WTC11 (cell line): ENCODE data around the gene AKT1S1. TPM values are rescaled to one million over a fixed set of nuclear protein-coding genes. Genes with fewer than 3 reads are reported as not detected.
A peak's percentile ranks its signal among the peaks of the same experiment; 100 is the strongest.

Experiments used
- ATAC-seq: fragments of 200-7000 bp; cut with Tn5 transposase; 2 replicates; pipeline ENCODE4 v1.10.0; 2021; ENCODE audit warnings: mild to moderate bottlenecking, moderate library complexity
- Bru-seq: library from RNA; stranded (reverse); fragments of 400-500 nt; gene quantifications from one replicate; lab custom pipeline; 2021; lab: Mats Ljungman, UMichigan
- CTCF ChIA-PET: fragments of 300-600 bp; sonication (Branson Sonifier 250); formaldehyde crosslinking; loops from one replicate; lab custom pipeline; 2021; ENCODE audit warnings: antibody characterized with exemption; lab: Charles Lee
- POLR2A ChIA-PET: fragments of 350-600 bp; sonication (Branson Sonifier 250); formaldehyde crosslinking; loops from one replicate; lab custom pipeline; 2021; ENCODE audit warnings: antibody characterized with exemption; lab: Charles Lee
- DNase-seq: peaks from one replicate; pipeline ENCODE4 v3.0.0; 2021; ENCODE audit warnings: low spot score
- H3K27ac Mint-ChIP-seq: 2 replicates; pipeline ENCODE4 v1.8.0; 2021; ENCODE audit warnings: mixed read lengths
- H3K27me3 Mint-ChIP-seq: 2 replicates; pipeline ENCODE4 v1.8.0; 2021; ENCODE audit warnings: low read depth, mild to moderate bottlenecking, moderate library complexity, mixed read lengths
- H3K36me3 Mint-ChIP-seq: 2 replicates; pipeline ENCODE4 v1.8.0; 2021; ENCODE audit warnings: mixed read lengths
- H3K4me1 Mint-ChIP-seq: 2 replicates; pipeline ENCODE4 v1.8.0; 2022; ENCODE audit warnings: mixed read lengths
- H3K4me3 Mint-ChIP-seq: 2 replicates; pipeline ENCODE4 v1.8.0; 2021; ENCODE audit warnings: mild to moderate bottlenecking, moderate library complexity, mixed read lengths
- H3K9me3 Mint-ChIP-seq: 2 replicates; pipeline ENCODE4 v1.8.0; 2021; ENCODE audit warnings: mixed read lengths
- ATF1 ChIP-seq: sonication (generic); formaldehyde crosslinking; IDR thresholded peaks from 2 replicates; pipeline ENCODE4 v1.8.1; 2023; ENCODE audit warnings: mild to moderate bottlenecking, moderate library complexity, missing genetic modification reagents
- GRHL2 ChIP-seq: fragments of 250-450 bp; sonication (Bioruptor Pico); IDR thresholded peaks from 2 replicates; pipeline ENCODE4 v1.8.0; 2022; ENCODE audit warnings: mild to moderate bottlenecking, moderate library complexity; ENCODE audit not compliant: insufficient replicate concordance, severe bottlenecking
- KAT7 ChIP-seq: sonication (generic); formaldehyde crosslinking; IDR thresholded peaks from 2 replicates; pipeline ENCODE4 v1.8.1; 2023; ENCODE audit warnings: missing genetic modification reagents, mild to moderate bottlenecking, borderline replicate concordance
- MYBL2 ChIP-seq: sonication (generic); formaldehyde crosslinking; IDR thresholded peaks from 2 replicates; pipeline ENCODE4 v1.8.1; 2023; ENCODE audit warnings: mild to moderate bottlenecking, moderate library complexity, missing genetic modification reagents
- NFATC4 ChIP-seq: fragments of 250-450 bp; sonication (Bioruptor Pico); IDR thresholded peaks from 2 replicates; pipeline ENCODE4 v1.9.0; 2021; ENCODE audit warnings: mild to moderate bottlenecking
- NFE2L1 ChIP-seq: sonication (generic); formaldehyde crosslinking; IDR thresholded peaks from 2 replicates; pipeline ENCODE4 v1.8.1; 2023; ENCODE audit warnings: missing genetic modification reagents
- NR1H2 ChIP-seq: sonication (generic); formaldehyde crosslinking; IDR thresholded peaks from 2 replicates; pipeline ENCODE4 v1.9.0; 2021; ENCODE audit warnings: mild to moderate bottlenecking, moderate library complexity, missing genetic modification reagents
- NR2C2 ChIP-seq: sonication (generic); formaldehyde crosslinking; IDR thresholded peaks from 2 replicates; pipeline ENCODE4 v1.8.0; 2022; ENCODE audit warnings: mild to moderate bottlenecking, missing genetic modification reagents
- RELA ChIP-seq: sonication (generic); formaldehyde crosslinking; IDR thresholded peaks from 2 replicates; pipeline ENCODE4 v1.8.1; 2022; ENCODE audit warnings: missing genetic modification reagents, mild to moderate bottlenecking, borderline replicate concordance
- SMAD4 ChIP-seq: sonication (generic); formaldehyde crosslinking; IDR thresholded peaks from 2 replicates; pipeline ENCODE4 v1.8.0; 2022; ENCODE audit warnings: mild to moderate bottlenecking, missing genetic modification reagents
- SP1 ChIP-seq: sonication (generic); formaldehyde crosslinking; conservative IDR thresholded peaks from 2 replicates; pipeline ENCODE4 v1.8.1; 2022; ENCODE audit warnings: missing genetic modification reagents
- TP53 ChIP-seq: sonication (generic); formaldehyde crosslinking; IDR thresholded peaks from 2 replicates; pipeline ENCODE4 v1.8.1; 2023; ENCODE audit warnings: mild to moderate bottlenecking, missing genetic modification reagents
- USF1 ChIP-seq: sonication (generic); formaldehyde crosslinking; IDR thresholded peaks from 2 replicates; pipeline ENCODE4 v1.8.0; 2022; ENCODE audit warnings: mild to moderate bottlenecking, missing genetic modification reagents
- ZNF219 ChIP-seq: sonication (generic); formaldehyde crosslinking; IDR thresholded peaks from 2 replicates; pipeline ENCODE4 v1.8.0; 2023; ENCODE audit warnings: missing genetic modification reagents, mild to moderate bottlenecking, borderline replicate concordance
- ZNF263 ChIP-seq: sonication (generic); formaldehyde crosslinking; IDR thresholded peaks from 2 replicates; pipeline ENCODE4 v1.8.1; 2022; ENCODE audit warnings: low read depth, mild to moderate bottlenecking, moderate library complexity, missing genetic modification reagents
- ZNF512 ChIP-seq: sonication (generic); formaldehyde crosslinking; IDR thresholded peaks from 2 replicates; pipeline ENCODE4 v1.8.1; 2022; ENCODE audit warnings: missing genetic modification reagents, borderline replicate concordance
- long read RNA-seq, 3 experiments: library from RNA in 1 of 3; library from capped mRNA in 1 of 3; library from polyadenylated mRNA in 1 of 3; unstranded in 2 of 3; stranded (forward) in 1 of 3; transcript quantifications; one replicate each; pipeline ENCODE4 v2.0.0, GENCODE V29; 2021
- total RNA-seq: library from RNA; stranded (reverse); gene quantifications from 3 replicates; pipeline ENCODE4 v1.2.3, GENCODE V29; 2021
- TF ChIP-seq, protein P1 (sequence below): fragments of 250-450 bp; sonication (Bioruptor Pico); IDR thresholded peaks from 2 replicates; pipeline ENCODE4 v1.9.0; 2021; ENCODE audit warnings: mild to moderate bottlenecking
- TF ChIP-seq, protein P2 (sequence below): fragments of 250-450 bp; sonication (Bioruptor Pico); IDR thresholded peaks from 2 replicates; pipeline ENCODE4 v1.8.0; 2021; ENCODE audit warnings: mild to moderate bottlenecking
- TF ChIP-seq, protein P3 (sequence below): sonication (generic); formaldehyde crosslinking; IDR thresholded peaks from 2 replicates; pipeline ENCODE4 v1.8.1; 2023; ENCODE audit warnings: mild to moderate bottlenecking, missing genetic modification reagents
- TF ChIP-seq, protein P4 (sequence below): sonication (generic); formaldehyde crosslinking; IDR thresholded peaks from 2 replicates; pipeline ENCODE4 v1.8.1; 2023; ENCODE audit warnings: mild to moderate bottlenecking, missing genetic modification reagents, moderate library complexity
- TF ChIP-seq, protein P5 (sequence below): sonication (generic); formaldehyde crosslinking; IDR thresholded peaks from 2 replicates; pipeline ENCODE4 v1.8.1; 2023; ENCODE audit warnings: mild to moderate bottlenecking, moderate library complexity, missing genetic modification reagents
- TF ChIP-seq, protein P6 (sequence below): sonication (generic); formaldehyde crosslinking; IDR thresholded peaks from 2 replicates; pipeline ENCODE4 v1.8.1; 2022; ENCODE audit warnings: mild to moderate bottlenecking, missing genetic modification reagents, moderate library complexity, borderline replicate concordance

The AKT1S1 gene
- total RNA-seq (41.9 to 47.8 TPM (median 46.5 TPM) in 3 replicates), Bru-seq, nascent RNA (percentile 67 among the genes with signal in this experiment)
- long read RNA-seq, experiment 1, transcript AKT1S1-201 (5 exons, 1,760 nt), result minor isoform, 9 of 138 reads
- long read RNA-seq, experiment 1, transcript AKT1S1-205 (4 exons, 3,640 nt), result minor isoform, 21 of 138 reads
- long read RNA-seq, experiment 1, transcript AKT1S1-204 (5 exons, 1,911 nt), result minor isoform, 8 of 138 reads
- long read RNA-seq, experiment 1, transcript AKT1S1-207 (5 exons, 3,075 nt), result major isoform, 77 of 138 reads
- long read RNA-seq, experiment 1, partial matches to known transcripts, result 1 of 138 reads
- long read RNA-seq, experiment 1, other reads (novel, unspliced or antisense), result 17 of 138 reads
- long read RNA-seq, experiment 2, transcript AKT1S1-204 (5 exons, 1,911 nt), result minor isoform, 7 of 105 reads
- long read RNA-seq, experiment 2, transcript AKT1S1-205 (4 exons, 3,640 nt), result major isoform, 34 of 105 reads
- long read RNA-seq, experiment 2, transcript AKT1S1-207 (5 exons, 3,075 nt), result minor isoform, 22 of 105 reads
- long read RNA-seq, experiment 2, partial matches to known transcripts, result 31 of 105 reads
- long read RNA-seq, experiment 2, other reads (novel, unspliced or antisense), result 7 of 105 reads
- long read RNA-seq, experiment 3, partial matches to known transcripts, result 1 of 1 reads
- long read RNA-seq, experiment 3, other reads (novel, unspliced or antisense), result 0 of 1 reads

DNA sequence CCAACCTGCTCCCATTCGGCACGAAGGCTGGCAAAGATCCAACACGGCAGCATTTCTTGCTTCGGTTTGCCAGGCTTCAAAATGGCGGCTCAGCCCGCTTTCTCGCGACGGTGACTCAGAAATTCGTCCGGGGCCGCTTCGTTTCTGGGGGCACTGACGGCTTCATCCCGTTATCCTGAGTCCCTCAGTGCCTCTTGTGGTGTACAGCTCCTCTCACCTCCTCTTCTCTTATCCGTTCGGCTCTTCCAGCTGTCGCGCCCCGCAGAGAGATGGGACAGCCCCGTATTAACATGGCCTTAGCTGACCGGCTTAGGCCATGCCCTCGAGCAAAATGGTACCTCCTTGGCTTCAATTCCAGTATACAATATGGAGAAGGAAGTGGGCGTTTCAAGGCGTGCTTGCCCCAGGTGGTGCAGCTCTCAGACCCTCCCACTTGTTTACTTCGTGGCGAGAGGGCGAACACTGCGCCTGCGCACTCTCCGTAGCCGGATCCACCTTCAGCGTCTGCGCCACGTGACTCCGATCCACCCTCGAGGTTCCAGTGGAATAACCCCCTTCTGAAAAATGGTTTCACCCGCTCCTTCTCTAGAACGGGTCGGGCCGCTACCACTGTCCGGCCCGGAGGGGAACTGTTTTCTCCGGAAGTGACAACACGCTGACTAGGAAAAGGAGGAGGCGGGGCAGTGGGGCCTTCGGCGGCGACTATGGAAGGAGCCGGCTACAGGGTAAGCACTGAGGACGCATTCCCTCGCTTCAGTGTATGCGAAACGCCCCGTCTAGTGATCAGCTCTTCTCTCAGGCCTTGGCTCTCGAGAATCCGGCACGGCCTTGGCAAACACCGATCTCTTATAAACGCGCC lies at the start of gene AKT1S1, which contains the start of gene TBC1D17:
TSS of gene AKT1S1 (minus strand) at position 336 of the 859 bp plus-strand sequence. CDS start 4,060 bp downstream, outside the sequence.
TSS of gene TBC1D17 (plus strand) at position 683 of the 859 bp plus-strand sequence. CDS start at position 705, 22 bp downstream.
- H3K4me1 Mint-ChIP-seq, result peaks cover 23% of the 10 kb centered on the region
- DNase-seq (peak; percentile 99), ATAC-seq (peak; percentile 64)
- POLR2A ChIA-PET, result interaction anchor here (0.6 to 2.2 kb wide), 10 partner anchors 8 to 1087 kb away, joined by 3 to 9 read pairs (median 4); partner anchors contain the start of genes ATF5, NUP62 and PTOV1
- peaks cover 31% of the 10 kb centered on the region for H3K36me3 Mint-ChIP-seq
- H3K27me3 Mint-ChIP-seq, result no peaks in the 10 kb centered on the region
- CTCF ChIA-PET, result interaction anchor here (1.0 to 1.9 kb wide), 4 partner anchors 8 to 14 kb away, joined by 3 to 12 read pairs (median 3); no protein-coding TSS in a partner anchor
- no peak within 1 kb of the TSS for H3K4me3 Mint-ChIP-seq
- no peaks in the 10 kb centered on the region for H3K9me3 Mint-ChIP-seq
- H3K27ac Mint-ChIP-seq, result peak within 1 kb of the TSS; percentile 100
- TF ChIP-seq, protein P1, sequence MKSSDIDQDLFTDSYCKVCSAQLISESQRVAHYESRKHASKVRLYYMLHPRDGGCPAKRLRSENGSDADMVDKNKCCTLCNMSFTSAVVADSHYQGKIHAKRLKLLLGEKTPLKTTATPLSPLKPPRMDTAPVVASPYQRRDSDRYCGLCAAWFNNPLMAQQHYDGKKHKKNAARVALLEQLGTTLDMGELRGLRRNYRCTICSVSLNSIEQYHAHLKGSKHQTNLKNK, result no peak
- TF ChIP-seq NR2C2 (CRISPR knock-in tag), result no peak
- TF ChIP-seq, protein P2, sequence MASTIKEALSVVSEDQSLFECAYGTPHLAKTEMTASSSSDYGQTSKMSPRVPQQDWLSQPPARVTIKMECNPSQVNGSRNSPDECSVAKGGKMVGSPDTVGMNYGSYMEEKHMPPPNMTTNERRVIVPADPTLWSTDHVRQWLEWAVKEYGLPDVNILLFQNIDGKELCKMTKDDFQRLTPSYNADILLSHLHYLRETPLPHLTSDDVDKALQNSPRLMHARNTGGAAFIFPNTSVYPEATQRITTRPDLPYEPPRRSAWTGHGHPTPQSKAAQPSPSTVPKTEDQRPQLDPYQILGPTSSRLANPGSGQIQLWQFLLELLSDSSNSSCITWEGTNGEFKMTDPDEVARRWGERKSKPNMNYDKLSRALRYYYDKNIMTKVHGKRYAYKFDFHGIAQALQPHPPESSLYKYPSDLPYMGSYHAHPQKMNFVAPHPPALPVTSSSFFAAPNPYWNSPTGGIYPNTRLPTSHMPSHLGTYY, result 0 out of 2 replicates have a peak, but pooled peaks have one; percentile 4
- TF ChIP-seq NFE2L1 (CRISPR knock-in tag), result peak; percentile 63
- no peak for TF ChIP-seq ZNF263 (CRISPR knock-in tag)
- TF ChIP-seq NFATC4, result no peak
- TF ChIP-seq USF1, result peak; percentile 99
- peak; percentile 93 for TF ChIP-seq SP1 (CRISPR knock-in tag)
- TF ChIP-seq, protein P3, sequence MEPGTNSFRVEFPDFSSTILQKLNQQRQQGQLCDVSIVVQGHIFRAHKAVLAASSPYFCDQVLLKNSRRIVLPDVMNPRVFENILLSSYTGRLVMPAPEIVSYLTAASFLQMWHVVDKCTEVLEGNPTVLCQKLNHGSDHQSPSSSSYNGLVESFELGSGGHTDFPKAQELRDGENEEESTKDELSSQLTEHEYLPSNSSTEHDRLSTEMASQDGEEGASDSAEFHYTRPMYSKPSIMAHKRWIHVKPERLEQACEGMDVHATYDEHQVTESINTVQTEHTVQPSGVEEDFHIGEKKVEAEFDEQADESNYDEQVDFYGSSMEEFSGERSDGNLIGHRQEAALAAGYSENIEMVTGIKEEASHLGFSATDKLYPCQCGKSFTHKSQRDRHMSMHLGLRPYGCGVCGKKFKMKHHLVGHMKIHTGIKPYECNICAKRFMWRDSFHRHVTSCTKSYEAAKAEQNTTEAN, result no peak
- TF ChIP-seq MYBL2 (CRISPR knock-in tag), result no peak
- TF ChIP-seq RELA, result no peak
- TF ChIP-seq, protein P4, sequence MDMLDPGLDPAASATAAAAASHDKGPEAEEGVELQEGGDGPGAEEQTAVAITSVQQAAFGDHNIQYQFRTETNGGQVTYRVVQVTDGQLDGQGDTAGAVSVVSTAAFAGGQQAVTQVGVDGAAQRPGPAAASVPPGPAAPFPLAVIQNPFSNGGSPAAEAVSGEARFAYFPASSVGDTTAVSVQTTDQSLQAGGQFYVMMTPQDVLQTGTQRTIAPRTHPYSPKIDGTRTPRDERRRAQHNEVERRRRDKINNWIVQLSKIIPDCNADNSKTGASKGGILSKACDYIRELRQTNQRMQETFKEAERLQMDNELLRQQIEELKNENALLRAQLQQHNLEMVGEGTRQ (CRISPR knock-in tag), result peak; percentile 99
- TF ChIP-seq GRHL2, result no peak
- no peak for TF ChIP-seq KAT7 (CRISPR knock-in tag)
- no peak for TF ChIP-seq TP53
- TF ChIP-seq ATF1, result no peak
- TF ChIP-seq, protein P5, sequence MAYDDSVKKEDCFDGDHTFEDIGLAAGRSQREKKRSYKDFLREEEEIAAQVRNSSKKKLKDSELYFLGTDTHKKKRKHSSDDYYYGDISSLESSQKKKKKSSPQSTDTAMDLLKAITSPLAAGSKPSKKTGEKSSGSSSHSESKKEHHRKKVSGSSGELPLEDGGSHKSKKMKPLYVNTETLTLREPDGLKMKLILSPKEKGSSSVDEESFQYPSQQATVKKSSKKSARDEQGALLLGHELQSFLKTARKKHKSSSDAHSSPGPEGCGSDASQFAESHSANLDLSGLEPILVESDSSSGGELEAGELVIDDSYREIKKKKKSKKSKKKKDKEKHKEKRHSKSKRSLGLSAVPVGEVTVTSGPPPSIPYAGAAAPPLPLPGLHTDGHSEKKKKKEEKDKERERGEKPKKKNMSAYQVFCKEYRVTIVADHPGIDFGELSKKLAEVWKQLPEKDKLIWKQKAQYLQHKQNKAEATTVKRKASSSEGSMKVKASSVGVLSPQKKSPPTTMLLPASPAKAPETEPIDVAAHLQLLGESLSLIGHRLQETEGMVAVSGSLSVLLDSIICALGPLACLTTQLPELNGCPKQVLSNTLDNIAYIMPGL (CRISPR knock-in tag), result no peak
- TF ChIP-seq ZNF512 (CRISPR knock-in tag), result no peak
- TF ChIP-seq SMAD4 (CRISPR knock-in tag), result no peak
- TF ChIP-seq ZNF219, result no peak
- TF ChIP-seq, protein P6, sequence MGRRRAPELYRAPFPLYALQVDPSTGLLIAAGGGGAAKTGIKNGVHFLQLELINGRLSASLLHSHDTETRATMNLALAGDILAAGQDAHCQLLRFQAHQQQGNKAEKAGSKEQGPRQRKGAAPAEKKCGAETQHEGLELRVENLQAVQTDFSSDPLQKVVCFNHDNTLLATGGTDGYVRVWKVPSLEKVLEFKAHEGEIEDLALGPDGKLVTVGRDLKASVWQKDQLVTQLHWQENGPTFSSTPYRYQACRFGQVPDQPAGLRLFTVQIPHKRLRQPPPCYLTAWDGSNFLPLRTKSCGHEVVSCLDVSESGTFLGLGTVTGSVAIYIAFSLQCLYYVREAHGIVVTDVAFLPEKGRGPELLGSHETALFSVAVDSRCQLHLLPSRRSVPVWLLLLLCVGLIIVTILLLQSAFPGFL (CRISPR knock-in tag), result 0 out of 2 replicates have a peak, but pooled peaks have one; percentile 32
- TF ChIP-seq NR1H2, result no peak
